Hepatocyte (in vitro differentiated cells): Measurements from ENCODE around the gene THSD4.

Experiments
- EZH2 ChIP-seq: fragments of 200-600 bp; sonication (generic); IDR thresholded peaks from 2 replicates; pipeline ENCODE4 v1.6.1; 2016; ENCODE audit warnings: antibody characterized with exemption, mild to moderate bottlenecking, borderline replicate concordance
- EZH2phosphoT487 ChIP-seq: fragments of 200-600 bp; sonication (generic); IDR thresholded peaks from one replicate; pipeline ENCODE4 v1.6.1; 2018; ENCODE audit warnings: antibody characterized with exemption, mild to moderate bottlenecking, low read depth, moderate library complexity; ENCODE audit not compliant: unreplicated experiment, severe bottlenecking
- TF ChIP-seq, protein P1 (sequence below): fragments of 200-600 bp; sonication (generic); IDR thresholded peaks from 2 replicates; pipeline ENCODE4 v1.5.1; 2016; ENCODE audit warnings: antibody characterized with exemption, mild to moderate bottlenecking; ENCODE audit not compliant: poor library complexity

DNA sequence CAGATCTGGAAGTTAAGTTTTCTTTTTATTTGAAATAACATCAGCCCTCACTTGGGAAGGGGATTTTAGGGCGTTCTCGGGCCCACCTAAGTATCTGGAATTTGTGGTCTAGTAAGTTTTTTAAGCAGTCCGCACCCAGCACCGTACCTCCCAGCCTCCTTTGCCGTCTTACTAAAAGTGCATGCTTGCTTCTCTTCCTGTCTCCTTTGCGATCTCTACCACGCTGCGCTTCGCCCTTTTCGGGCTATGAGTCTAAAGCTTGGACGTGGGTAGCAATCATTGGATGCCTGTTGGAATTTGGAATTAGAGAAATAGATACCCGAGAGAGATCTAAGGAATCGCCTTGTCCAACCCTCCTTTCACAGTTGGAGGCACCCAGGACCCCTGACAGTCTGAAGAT lies 1.1 kb downstream of the THSD4 start:
- no peak for TF ChIP-seq EZH2
- TF ChIP-seq, protein P1, sequence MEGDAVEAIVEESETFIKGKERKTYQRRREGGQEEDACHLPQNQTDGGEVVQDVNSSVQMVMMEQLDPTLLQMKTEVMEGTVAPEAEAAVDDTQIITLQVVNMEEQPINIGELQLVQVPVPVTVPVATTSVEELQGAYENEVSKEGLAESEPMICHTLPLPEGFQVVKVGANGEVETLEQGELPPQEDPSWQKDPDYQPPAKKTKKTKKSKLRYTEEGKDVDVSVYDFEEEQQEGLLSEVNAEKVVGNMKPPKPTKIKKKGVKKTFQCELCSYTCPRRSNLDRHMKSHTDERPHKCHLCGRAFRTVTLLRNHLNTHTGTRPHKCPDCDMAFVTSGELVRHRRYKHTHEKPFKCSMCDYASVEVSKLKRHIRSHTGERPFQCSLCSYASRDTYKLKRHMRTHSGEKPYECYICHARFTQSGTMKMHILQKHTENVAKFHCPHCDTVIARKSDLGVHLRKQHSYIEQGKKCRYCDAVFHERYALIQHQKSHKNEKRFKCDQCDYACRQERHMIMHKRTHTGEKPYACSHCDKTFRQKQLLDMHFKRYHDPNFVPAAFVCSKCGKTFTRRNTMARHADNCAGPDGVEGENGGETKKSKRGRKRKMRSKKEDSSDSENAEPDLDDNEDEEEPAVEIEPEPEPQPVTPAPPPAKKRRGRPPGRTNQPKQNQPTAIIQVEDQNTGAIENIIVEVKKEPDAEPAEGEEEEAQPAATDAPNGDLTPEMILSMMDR, result no peak
- no peak for TF ChIP-seq EZH2phosphoT487
